AG08396 (cell line): ENCODE measurements around the gene LDOC1.
"Not testable (repeated sequence)": the region's sequence is repeated elsewhere in the genome, so short reads cannot be mapped to it uniquely, and the experiment has no call there.

ENCODE experiments used
- DNase-seq: peaks from one replicate; pipeline ENCODE4 v3.0.0; 2012; ENCODE audit warnings: low spot score, mixed read lengths

LDOC1 gene

GRCh38 chrX:141176586-141177451, at the start of gene LDOC1:
TSS of gene LDOC1 (minus strand) at chrX:141177129. CDS start at chrX:141177021, 108 bp downstream.
- peak; percentile 93 for DNase-seq

- DNase-seq: no peak
These were observed 44.7 kb upstream of the LDOC1 start for GRCh38 chrX:141221611-141222010.

- peak; percentile 55 for DNase-seq
These were observed 43.5 kb upstream of the LDOC1 start for GRCh38 chrX:141220342-141221008.

- no peak for DNase-seq
These were observed 37.3 kb upstream of the LDOC1 start for GRCh38 chrX:141214196-141214595.

GRCh38 chrX:141201962-141202361, 25.0 kb upstream of the LDOC1 start:
- no peak for DNase-seq

- not testable (repeated sequence) for DNase-seq
These were observed 11.6 kb upstream of the LDOC1 start for GRCh38 chrX:141188573-141188972.

GRCh38 chrX:141185366-141185765, 8.4 kb upstream of the LDOC1 start:
- no peak for DNase-seq

- DNase-seq: no peak
These were observed 6.1 kb upstream of the LDOC1 start for GRCh38 chrX:141183000-141183399.

- no peak for DNase-seq
These were observed 3.9 kb upstream of the LDOC1 start for GRCh38 chrX:141180851-141181250.

- no peak for DNase-seq
These were observed 1.1 kb downstream of the LDOC1 start for GRCh38 chrX:141175786-141176185.

GRCh38 chrX:141164406-141164805, 12.5 kb downstream of the LDOC1 start:
- DNase-seq: no peak

- DNase-seq: no peak
These were observed 18.8 kb downstream of the LDOC1 start for GRCh38 chrX:141158084-141158483.

GRCh38 chrX:141155231-141155630, 21.7 kb downstream of the LDOC1 start:
- not testable (repeated sequence) for DNase-seq

GRCh38 chrX:141142946-141143345, 34.0 kb downstream of the LDOC1 start:
- no peak for DNase-seq

GRCh38 chrX:141133272-141133671, 43.7 kb downstream of the LDOC1 start:
- DNase-seq: no peak

GRCh38 chrX:141127146-141127545, 49.8 kb downstream of the LDOC1 start:
- no peak for DNase-seq
